GM23338 (cell line): Measurements from ENCODE around the gene XYLT1. TPM values are rescaled to one million over a fixed set of nuclear protein-coding genes. Genes with fewer than 3 reads are reported as not detected.

ENCODE experiments used
- JUNB ChIP-seq: IDR thresholded peaks from one replicate; pipeline ENCODE4 v1.6.1; 2016; ENCODE audit warnings: antibody characterized with exemption; ENCODE audit not compliant: unreplicated experiment
- NANOG ChIP-seq: IDR thresholded peaks from 2 replicates; pipeline ENCODE4 v1.6.1; 2016; ENCODE audit warnings: antibody characterized with exemption, borderline replicate concordance
- POLR2AphosphoS5 ChIP-seq: IDR thresholded peaks from 2 replicates; pipeline ENCODE4 v1.6.1; 2016; ENCODE audit warnings: antibody characterized with exemption, low read depth
- STAT1 ChIP-seq: IDR thresholded peaks from one replicate; pipeline ENCODE4 v1.6.1; 2016; ENCODE audit warnings: antibody characterized with exemption; ENCODE audit not compliant: unreplicated experiment
- ZNF331 ChIP-seq: fragments of 250-450 bp; sonication (Bioruptor Pico); IDR thresholded peaks from 2 replicates; pipeline ENCODE4 v1.5.0; 2020; ENCODE audit warnings: low read depth, mild to moderate bottlenecking, moderate library complexity
- polyA plus RNA-seq: library from polyadenylated mRNA; unstranded; fragments of >200 nt; fragmentation: Nextera tagmentation; extraction: Ambion mirVana; gene quantifications from 2 replicates; pipeline ENCODE4 v1.2.1, GENCODE V29; 2016
- total RNA-seq: library from RNA; depleted of rRNA; stranded (reverse); fragments of >200 nt; shearing (Covaris generic); gene quantifications from 2 replicates; pipeline ENCODE4 v1.2.3, GENCODE V29; 2014
- TF ChIP-seq, protein P1 (sequence below): fragments of 250-450 bp; sonication (Bioruptor Pico); IDR thresholded peaks from 2 replicates; pipeline ENCODE4 v1.5.0; 2020; ENCODE audit warnings: mild to moderate bottlenecking, moderate library complexity
- TF ChIP-seq, protein P2 (sequence below), 2 experiments: fragments of 200-600 bp in 1 of 2; sonication (generic) in 1 of 2; conservative IDR thresholded peaks; 2 replicates each; pipeline versions ENCODE4 v1.5.1 to v1.6.1; 2016 to 2017; ENCODE audit warnings: antibody characterized with exemption in 2 of 2, low read depth in 2 of 2, mild to moderate bottlenecking in 2 of 2, moderate library complexity in 1 of 2
- TF ChIP-seq, protein P3 (sequence below): IDR thresholded peaks from one replicate; pipeline ENCODE4 v1.6.1; 2018; ENCODE audit warnings: antibody characterized with exemption; ENCODE audit not compliant: unreplicated experiment
- TF ChIP-seq, protein P4 (sequence below): IDR thresholded peaks from 2 replicates; pipeline ENCODE4 v1.6.1; 2016; ENCODE audit warnings: antibody characterized with exemption

Gene XYLT1
- total and polyA plus RNA-seq, 2 experiments from 2014 or later = 3.5 to 24.7 TPM

DNA sequence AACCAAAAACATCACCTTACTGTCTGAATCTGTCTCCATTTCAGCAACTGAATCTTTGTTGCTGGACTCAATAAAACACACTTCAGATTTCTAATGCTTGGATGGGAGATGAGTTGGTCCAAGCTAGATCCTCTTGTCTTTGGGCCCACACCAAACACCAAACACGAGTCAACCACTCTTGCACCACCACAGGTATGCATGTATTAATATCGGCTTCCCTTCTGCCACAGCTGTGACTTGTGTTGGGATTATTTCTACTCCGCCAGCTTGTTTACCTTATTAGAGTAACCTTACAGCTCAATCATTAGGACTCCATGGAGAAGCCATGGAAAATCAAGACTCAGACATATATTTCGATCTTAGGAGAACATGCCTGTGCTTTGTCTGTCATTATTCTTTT is 49.9 kb downstream of the XYLT1 start (continued):
- TF ChIP-seq, protein P1, sequence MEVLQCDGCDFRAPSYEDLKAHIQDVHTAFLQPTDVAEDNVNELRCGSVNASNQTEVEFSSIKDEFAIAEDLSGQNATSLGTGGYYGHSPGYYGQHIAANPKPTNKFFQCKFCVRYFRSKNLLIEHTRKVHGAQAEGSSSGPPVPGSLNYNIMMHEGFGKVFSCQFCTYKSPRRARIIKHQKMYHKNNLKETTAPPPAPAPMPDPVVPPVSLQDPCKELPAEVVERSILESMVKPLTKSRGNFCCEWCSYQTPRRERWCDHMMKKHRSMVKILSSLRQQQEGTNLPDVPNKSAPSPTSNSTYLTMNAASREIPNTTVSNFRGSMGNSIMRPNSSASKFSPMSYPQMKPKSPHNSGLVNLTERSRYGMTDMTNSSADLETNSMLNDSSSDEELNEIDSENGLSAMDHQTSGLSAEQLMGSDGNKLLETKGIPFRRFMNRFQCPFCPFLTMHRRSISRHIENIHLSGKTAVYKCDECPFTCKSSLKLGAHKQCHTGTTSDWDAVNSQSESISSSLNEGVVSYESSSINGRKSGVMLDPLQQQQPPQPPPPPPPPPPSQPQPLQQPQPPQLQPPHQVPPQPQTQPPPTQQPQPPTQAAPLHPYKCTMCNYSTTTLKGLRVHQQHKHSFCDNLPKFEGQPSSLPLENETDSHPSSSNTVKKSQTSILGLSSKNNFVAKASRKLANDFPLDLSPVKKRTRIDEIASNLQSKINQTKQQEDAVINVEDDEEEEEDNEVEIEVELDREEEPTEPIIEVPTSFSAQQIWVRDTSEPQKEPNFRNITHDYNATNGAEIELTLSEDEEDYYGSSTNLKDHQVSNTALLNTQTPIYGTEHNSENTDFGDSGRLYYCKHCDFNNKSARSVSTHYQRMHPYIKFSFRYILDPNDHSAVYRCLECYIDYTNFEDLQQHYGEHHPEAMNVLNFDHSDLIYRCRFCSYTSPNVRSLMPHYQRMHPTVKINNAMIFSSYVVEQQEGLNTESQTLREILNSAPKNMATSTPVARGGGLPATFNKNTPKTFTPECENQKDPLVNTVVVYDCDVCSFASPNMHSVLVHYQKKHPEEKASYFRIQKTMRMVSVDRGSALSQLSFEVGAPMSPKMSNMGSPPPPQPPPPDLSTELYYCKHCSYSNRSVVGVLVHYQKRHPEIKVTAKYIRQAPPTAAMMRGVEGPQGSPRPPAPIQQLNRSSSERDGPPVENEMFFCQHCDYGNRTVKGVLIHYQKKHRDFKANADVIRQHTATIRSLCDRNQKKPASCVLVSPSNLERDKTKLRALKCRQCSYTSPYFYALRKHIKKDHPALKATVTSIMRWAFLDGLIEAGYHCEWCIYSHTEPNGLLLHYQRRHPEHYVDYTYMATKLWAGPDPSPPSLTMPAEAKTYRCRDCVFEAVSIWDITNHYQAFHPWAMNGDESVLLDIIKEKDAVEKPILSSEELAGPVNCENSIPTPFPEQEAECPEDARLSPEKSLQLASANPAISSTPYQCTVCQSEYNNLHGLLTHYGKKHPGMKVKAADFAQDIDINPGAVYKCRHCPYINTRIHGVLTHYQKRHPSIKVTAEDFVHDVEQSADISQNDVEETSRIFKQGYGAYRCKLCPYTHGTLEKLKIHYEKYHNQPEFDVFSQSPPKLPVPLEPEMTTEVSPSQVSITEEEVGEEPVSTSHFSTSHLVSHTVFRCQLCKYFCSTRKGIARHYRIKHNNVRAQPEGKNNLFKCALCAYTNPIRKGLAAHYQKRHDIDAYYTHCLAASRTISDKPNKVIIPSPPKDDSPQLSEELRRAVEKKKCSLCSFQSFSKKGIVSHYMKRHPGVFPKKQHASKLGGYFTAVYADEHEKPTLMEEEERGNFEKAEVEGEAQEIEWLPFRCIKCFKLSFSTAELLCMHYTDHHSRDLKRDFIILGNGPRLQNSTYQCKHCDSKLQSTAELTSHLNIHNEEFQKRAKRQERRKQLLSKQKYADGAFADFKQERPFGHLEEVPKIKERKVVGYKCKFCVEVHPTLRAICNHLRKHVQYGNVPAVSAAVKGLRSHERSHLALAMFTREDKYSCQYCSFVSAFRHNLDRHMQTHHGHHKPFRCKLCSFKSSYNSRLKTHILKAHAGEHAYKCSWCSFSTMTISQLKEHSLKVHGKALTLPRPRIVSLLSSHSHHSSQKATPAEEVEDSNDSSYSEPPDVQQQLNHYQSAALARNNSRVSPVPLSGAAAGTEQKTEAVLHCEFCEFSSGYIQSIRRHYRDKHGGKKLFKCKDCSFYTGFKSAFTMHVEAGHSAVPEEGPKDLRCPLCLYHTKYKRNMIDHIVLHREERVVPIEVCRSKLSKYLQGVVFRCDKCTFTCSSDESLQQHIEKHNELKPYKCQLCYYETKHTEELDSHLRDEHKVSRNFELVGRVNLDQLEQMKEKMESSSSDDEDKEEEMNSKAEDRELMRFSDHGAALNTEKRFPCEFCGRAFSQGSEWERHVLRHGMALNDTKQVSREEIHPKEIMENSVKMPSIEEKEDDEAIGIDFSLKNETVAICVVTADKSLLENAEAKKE (CRISPR knock-in tag) = no peak
- TF ChIP-seq NANOG (no peak), STAT1 (no peak), ZNF331 (CRISPR knock-in tag) (no peak), POLR2AphosphoS5 (no peak), JUNB (no peak)
- TF ChIP-seq, protein P2, sequence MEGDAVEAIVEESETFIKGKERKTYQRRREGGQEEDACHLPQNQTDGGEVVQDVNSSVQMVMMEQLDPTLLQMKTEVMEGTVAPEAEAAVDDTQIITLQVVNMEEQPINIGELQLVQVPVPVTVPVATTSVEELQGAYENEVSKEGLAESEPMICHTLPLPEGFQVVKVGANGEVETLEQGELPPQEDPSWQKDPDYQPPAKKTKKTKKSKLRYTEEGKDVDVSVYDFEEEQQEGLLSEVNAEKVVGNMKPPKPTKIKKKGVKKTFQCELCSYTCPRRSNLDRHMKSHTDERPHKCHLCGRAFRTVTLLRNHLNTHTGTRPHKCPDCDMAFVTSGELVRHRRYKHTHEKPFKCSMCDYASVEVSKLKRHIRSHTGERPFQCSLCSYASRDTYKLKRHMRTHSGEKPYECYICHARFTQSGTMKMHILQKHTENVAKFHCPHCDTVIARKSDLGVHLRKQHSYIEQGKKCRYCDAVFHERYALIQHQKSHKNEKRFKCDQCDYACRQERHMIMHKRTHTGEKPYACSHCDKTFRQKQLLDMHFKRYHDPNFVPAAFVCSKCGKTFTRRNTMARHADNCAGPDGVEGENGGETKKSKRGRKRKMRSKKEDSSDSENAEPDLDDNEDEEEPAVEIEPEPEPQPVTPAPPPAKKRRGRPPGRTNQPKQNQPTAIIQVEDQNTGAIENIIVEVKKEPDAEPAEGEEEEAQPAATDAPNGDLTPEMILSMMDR (conservative IDR thresholded peaks at IDR 0.05; ENCODE audit: low read depth in 2 of 2) = no peak
- TF ChIP-seq, protein P3, sequence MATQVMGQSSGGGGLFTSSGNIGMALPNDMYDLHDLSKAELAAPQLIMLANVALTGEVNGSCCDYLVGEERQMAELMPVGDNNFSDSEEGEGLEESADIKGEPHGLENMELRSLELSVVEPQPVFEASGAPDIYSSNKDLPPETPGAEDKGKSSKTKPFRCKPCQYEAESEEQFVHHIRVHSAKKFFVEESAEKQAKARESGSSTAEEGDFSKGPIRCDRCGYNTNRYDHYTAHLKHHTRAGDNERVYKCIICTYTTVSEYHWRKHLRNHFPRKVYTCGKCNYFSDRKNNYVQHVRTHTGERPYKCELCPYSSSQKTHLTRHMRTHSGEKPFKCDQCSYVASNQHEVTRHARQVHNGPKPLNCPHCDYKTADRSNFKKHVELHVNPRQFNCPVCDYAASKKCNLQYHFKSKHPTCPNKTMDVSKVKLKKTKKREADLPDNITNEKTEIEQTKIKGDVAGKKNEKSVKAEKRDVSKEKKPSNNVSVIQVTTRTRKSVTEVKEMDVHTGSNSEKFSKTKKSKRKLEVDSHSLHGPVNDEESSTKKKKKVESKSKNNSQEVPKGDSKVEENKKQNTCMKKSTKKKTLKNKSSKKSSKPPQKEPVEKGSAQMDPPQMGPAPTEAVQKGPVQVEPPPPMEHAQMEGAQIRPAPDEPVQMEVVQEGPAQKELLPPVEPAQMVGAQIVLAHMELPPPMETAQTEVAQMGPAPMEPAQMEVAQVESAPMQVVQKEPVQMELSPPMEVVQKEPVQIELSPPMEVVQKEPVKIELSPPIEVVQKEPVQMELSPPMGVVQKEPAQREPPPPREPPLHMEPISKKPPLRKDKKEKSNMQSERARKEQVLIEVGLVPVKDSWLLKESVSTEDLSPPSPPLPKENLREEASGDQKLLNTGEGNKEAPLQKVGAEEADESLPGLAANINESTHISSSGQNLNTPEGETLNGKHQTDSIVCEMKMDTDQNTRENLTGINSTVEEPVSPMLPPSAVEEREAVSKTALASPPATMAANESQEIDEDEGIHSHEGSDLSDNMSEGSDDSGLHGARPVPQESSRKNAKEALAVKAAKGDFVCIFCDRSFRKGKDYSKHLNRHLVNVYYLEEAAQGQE = no peak
- TF ChIP-seq, protein P4, sequence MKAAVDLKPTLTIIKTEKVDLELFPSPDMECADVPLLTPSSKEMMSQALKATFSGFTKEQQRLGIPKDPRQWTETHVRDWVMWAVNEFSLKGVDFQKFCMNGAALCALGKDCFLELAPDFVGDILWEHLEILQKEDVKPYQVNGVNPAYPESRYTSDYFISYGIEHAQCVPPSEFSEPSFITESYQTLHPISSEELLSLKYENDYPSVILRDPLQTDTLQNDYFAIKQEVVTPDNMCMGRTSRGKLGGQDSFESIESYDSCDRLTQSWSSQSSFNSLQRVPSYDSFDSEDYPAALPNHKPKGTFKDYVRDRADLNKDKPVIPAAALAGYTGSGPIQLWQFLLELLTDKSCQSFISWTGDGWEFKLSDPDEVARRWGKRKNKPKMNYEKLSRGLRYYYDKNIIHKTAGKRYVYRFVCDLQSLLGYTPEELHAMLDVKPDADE = no peak
